OCI-M2 (cell line): ENCODE data around the gene DMRTB1.

Source experiments
- DNase-seq: peaks from one replicate; lab custom pipeline; 2025; ENCODE audit not compliant: unreplicated experiment; lab: John Stamatoyannopoulos, UW

The DMRTB1 gene

DNA sequence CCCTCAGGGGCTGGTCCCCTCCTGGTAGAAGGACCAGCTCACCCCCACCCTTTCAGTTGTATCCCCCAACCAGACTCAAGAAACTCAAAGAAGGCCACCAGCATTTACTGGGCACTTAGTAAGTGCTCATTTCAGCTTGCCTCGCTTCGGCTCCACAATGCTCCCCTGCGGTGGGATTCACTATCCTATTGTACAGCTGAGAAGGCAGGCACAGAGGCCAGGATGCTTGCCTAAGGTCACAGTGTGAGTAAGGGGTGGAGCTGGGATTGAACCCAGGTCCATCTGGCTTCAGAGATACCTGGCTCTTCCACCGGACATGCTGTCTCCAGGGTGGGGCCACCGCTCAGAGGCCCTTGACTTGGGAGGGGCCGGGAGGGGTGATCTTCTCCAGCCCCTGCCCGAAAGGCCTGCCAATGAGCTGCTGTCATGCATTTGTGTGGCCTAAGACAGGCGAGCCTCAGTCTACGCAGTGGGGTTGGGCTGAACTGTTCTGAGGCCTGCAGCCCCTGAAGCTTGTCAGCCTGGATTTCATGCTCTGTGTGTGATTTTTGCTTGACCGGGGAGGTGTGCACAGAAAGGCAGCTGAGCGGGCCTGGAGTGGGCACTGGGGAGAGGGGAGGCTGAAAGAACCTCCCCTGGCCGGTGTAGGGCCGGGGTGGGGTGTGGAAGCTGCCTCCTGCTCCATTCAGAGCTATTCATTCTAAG lies 48.1 kb downstream of the DMRTB1 start:
- no peak for DNase-seq

DNA sequence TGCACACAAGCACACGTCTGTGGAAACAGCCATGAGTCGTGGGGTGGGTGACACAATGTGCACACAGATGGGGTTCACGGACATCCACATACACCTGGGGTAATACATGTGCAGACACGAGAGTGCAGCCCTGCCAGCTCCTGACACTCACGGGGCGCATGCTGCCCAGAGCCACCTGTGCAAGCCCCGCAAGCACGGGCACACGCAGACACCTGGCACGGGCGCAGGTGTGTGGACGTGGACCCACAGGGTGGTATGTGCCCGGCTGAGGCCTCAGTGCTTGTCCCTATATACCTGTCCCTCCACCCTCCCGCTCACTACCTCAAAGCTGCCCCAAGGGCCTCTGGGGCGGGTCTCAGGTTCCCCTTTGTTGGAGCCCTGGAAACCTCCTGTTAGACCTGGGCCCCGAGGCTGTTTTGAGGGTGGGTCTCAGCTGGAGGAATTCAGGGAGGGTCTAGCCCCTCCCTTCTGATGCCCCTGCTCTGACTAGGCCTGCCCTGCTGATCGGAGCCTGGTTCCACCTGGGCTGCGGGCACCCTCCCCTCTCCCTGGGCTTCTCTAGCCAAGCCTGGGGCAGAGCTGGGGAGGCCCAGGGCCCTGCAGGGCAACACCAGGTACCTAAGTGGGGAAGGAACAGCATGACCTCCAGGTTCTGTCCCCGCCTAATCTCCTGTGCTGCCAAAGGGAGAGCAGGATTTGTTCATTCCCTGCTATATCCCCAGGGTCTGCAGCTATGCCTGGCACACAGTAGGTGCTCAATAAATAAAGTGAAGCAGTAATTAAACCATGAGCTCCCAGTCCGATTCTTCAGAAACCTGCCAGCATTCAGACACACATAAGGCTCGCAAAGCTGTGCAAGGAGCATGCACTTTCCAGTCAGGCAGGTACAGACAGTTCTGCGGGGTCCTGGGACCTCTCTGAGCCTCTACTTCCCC lies 49.1 kb downstream of the DMRTB1 start:
- DNase-seq = no peak

DNA sequence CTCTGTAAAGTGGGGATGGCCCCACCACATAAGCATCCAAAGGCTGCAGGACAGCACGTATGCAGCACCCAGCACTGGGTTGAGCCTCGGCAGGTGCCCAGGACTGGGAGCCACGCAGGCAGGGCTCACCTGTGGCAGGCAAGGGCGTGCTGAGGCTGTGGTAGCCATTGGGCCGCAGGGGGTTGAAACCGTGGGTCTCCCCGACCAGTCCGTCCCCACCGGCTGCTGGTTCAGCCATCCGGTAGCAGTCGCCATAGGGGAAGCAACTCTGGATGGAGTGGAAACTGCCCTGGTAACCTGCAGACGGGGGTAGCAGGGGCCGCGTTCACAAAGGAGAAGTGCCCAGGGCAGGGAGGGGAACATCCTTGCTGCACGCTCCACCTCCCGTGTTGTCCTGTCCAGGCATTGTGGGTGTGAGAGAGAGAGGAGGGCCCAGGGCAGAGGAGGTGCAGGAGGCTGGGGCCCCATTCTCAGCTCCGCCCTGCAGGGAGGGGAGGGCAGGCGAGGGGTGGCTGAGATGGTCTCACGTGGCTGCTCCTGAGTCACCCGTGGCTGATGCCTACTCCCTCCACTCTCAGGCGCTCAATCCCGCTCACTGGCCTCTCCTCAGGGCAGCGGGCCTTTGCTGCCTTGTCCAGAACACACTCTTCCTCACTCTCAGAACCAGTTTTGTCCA lies 49.9 kb downstream of the DMRTB1 start:
- no peak for DNase-seq

DNA sequence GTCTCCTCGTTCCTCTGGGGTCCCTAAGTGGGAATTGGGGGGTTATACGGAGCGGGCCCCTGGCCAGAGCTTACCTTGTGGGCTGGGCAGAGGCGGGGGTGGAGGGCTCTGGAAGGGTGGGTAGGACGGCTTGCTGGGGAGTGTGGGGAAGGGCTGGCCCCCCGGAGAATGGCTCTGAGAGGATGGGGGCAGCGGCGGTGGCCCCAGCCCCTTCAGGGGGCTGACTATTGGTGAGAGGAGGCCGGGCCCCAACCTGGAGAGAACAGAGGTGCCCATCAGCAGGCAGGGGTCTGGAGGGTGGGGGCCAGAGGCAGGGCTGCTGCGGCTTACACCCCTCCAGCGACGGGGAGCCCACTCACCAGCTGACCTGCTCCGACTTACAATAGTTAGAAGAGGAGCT lies 50.6 kb downstream of the DMRTB1 start:
- no peak for DNase-seq

DNA sequence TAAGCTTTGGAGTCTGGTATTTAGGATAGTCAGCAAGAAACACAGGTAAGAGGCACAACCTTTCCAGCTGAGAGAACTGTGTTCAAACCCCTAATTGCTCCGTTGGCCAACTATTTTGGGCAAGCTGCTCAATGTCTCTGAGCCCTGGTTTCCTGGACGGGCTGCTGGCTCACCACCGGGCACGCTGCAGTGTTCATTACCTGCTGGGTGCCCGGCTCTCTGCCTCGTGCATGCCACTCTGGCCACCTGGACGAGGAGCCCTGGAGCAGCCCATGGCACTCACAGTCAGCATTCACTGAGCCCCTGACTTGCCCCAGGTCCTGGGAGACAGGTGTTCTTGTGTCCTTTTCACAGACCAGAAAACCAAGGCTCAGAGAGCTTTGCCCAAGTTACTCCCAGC lies 51.0 kb downstream of the DMRTB1 start:
- DNase-seq = no peak

DNA sequence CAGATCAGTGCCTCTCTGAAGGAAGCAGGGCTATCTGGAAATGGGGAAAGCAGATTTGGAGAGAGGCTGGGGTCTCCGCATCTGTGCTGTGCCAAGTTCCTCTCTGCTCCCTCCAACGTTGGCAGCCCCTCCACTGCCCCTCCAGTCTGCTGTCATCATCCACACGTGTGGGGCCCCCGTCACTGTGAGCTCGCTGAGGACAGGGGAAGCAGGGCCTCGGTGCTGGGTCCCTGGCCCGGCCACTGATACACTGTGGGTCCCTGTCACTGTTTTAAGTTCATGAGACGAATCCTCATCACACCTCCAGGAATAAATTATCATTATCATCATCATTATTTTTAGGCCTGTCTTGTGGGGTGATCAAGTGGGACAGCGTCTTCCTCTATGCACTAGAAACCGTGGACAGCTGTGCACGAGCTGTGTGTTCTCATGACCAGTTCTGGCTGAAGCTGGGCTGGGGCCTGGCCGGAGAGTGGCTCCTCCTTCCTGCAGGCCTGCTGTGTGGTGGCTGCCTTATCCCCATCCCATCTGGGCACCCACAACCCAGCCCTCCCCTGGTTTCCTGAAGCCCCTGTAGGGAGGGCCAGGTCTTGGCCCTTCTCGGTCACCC lies 52.2 kb downstream of the DMRTB1 start:
- no peak for DNase-seq

DNA sequence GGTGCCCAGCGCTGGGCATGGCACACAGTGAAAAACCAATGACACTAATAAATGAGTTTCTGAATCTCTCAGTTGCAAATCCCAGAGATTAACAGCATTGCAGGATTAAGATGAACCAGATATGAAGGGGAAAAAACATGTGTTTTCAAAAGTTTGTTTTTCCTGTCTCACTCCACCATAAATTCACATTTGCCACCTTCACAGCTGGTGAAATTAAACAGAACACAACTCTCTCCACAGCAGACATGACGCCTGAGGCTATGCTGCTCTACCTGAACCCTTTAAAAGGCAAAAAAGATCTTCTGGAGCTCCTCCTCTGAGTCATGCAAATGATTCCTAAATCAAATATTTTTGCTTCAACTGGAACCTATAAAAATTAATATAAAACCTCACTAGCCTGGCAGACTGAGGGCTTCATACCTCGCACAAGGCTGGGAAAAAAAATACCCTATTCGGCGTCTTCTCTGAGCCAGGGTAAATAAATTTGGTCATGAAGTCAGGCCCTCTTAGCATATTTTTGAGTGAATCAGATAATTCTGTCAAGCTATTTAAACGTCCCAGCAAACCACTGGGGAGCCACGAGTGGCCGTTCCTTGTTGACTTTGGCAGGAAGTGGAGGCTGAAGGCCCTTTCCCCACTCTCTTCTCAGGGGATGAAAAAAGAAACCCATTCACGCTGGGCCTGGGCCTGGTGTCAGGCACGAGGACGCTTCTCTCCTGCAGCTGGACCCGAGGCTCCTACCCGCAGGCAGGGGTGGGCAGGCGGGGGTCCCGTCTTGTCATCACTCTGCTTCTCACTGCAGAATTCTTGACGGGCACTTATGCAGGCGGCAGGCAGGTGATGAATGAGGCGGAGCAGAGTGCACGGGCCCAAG lies 53.0 kb downstream of the DMRTB1 start:
- DNase-seq = no peak

DNA sequence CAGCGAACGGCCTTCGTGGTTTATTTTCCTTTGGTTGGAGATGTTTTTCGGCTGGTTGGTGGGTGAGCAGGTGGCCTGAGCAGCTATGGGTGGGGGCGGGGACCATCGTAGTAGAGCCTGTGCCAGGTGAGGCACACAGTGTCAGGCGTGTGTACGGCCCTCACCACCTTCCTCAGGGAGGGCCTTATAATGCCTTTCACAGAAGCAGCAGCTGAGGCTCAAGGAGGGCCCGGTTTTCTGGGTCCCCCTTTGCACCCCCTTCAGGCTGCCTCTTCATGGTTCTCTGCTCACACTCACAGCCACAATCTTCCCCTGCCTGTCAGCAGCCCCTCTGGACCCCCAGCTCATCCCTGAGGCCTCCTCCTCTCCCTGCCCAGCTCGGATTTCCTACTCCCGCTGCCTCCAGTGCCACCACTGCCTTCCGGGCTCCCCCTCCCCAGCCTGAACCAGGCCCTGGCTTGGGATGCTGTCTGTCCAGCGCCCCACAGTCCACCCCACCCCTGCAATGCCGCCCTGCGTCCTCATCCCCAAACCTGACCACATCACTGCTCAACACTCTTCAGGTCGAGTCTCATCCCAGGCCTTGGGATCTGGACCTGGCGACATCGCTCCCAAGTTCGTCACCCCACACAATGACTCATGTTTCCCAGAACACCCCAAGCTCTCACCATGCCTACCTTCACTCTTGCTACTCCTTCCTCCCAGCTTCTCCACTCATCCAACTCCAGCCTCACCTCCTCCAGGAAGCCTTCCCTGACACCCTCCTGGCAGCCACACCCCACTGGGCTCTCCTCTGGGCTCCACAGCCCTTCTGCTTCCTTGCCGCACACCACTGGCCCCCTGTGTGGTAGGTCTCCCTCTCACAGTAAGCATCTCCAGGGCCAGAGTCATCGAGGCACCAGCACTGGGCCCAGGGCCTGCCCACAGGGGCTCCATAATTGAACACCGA lies 53.9 kb downstream of the DMRTB1 start:
- DNase-seq = no peak

DNA sequence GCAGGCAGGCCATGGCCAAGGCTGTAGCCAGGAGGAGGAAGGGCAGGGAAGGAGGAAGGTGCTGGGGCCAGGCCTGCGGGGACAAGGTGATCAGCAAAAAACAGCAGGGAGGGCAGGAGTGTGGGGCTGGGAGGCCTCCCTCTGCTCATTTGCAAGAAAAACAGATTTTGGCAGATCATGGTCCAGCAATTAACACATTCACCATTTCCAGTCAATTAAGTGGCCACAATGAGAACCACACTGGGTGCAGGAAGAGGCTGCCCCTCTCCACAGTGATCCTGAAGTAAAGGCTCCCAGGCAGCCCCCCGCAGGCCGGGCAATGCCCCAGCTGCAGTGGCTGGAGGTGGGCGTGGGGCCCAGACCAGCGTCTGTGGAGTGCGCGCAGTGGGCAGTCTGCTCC lies 54.6 kb downstream of the DMRTB1 start:
- DNase-seq = no peak

DNA sequence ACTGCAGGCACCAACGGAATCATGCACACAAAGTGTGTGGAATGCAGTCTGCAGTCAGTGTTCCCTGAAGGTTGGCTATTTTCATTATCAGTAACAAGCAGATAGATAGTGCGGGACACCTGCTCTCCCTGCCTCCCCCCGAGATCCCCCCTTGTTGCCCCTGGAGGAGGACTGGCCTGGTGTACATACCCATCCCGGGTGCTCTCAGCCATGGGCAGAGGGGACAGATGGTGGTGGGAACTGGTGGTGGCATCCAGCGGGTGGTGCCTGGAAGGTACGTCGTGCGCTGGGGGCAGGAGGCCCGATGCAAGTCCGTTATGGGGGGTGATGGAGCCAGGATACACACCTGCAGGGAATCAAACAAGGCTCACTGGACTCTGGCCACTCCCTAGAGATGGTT lies 55.2 kb downstream of the DMRTB1 start:
- DNase-seq = no peak

DNA sequence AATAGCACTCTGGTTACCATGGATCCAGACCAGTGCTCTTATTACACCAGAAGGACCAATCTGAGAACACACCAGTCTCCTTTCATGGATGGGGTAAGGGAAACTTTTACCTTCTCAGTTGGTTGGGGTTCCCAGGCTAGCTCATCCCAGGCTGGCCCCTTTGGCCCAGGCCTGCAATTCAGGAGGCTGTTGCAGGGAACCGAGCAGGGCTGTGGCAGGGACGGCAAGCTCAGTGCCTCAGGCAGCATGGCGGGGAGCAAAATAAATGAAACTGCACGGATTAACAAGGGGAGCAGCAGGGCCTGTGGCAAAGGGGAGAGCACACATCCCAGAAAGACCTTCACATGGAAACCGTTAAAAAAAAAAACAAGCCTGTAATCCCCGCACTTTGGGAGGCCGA lies 57.0 kb downstream of the DMRTB1 start:
- no peak for DNase-seq
